ENCODE data around the gene MRGPRD. TPM values are rescaled to one million over a fixed set of nuclear protein-coding genes. Genes with fewer than 3 reads are reported as not detected.
A peak's percentile ranks its signal among the peaks of the same experiment; 100 is the strongest.

Gene MRGPRD
- total and polyA plus RNA-seq, 4 donors: not detected

GRCh38 chr11:68999093-68999747 is 18.4 kb upstream of the MRGPRD start:
- WGBS: 91% methylated on average over 8 of the region's 8 CpGs

More at GRCh38 chr11:68999093-68999747, 18.4 kb upstream of the MRGPRD start:
- Histone ChIP-seq H3K9ac (ENCODE audit: low read depth in 1 of 2, low read length in 2 of 2) (no peak overlapping the region), H3K4me1 (ENCODE audit: control insufficient read depth in 4 of 4, insufficient read depth in 4 of 4, low read length in 3 of 4) (peaks cover 8 to 24% (median 14%) of the 10 kb centered on the region in 4 donors), H3K4me3 (ENCODE audit: low read depth in 1 of 3, low read length in 3 of 3) (no peak overlapping the region), H3K27me3 (ENCODE audit: control insufficient read depth in 4 of 4, insufficient read depth in 4 of 4, low read length in 3 of 4) (no peaks in the 10 kb centered on the region), H3K27ac (ENCODE audit: low read depth in 1 of 2, low read length in 2 of 2) (peak overlapping the region; percentile 49 to 93), H3K36me3 (ENCODE audit: control insufficient read depth in 4 of 4, insufficient read depth in 3 of 4, low read depth in 1 of 4, low read length in 3 of 4) (no peaks in the 10 kb centered on the region), H3K9me3 (ENCODE audit: control insufficient read depth in 4 of 4, low read length in 3 of 4) (no peaks in the 10 kb centered on the region)
- no peak for DNase-seq (ENCODE audit: low spot score)
- no peak for TF ChIP-seq JUND (IDR thresholded peaks at IDR 0.05)
- TF ChIP-seq, protein P1, sequence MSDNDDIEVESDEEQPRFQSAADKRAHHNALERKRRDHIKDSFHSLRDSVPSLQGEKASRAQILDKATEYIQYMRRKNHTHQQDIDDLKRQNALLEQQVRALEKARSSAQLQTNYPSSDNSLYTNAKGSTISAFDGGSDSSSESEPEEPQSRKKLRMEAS (IDR thresholded peaks at IDR 0.05): no peak
- no peak for TF ChIP-seq EGR1 (IDR thresholded peaks at IDR 0.05; ENCODE audit: low read depth in 2 of 2)
- TF ChIP-seq HNF4G (IDR thresholded peaks at IDR 0.05): no peak
- no peak for TF ChIP-seq HNF4A (conservative IDR thresholded peaks at IDR 0.05)
- TF ChIP-seq NR2F2 (IDR thresholded peaks at IDR 0.05): no peak
- no peak for TF ChIP-seq RAD21 (IDR thresholded peaks at IDR 0.05)
- TF ChIP-seq YY1 (IDR thresholded peaks at IDR 0.05): no peak
- no peak for TF ChIP-seq FOXA1 (IDR thresholded peaks at IDR 0.05)
- TF ChIP-seq, protein P2, sequence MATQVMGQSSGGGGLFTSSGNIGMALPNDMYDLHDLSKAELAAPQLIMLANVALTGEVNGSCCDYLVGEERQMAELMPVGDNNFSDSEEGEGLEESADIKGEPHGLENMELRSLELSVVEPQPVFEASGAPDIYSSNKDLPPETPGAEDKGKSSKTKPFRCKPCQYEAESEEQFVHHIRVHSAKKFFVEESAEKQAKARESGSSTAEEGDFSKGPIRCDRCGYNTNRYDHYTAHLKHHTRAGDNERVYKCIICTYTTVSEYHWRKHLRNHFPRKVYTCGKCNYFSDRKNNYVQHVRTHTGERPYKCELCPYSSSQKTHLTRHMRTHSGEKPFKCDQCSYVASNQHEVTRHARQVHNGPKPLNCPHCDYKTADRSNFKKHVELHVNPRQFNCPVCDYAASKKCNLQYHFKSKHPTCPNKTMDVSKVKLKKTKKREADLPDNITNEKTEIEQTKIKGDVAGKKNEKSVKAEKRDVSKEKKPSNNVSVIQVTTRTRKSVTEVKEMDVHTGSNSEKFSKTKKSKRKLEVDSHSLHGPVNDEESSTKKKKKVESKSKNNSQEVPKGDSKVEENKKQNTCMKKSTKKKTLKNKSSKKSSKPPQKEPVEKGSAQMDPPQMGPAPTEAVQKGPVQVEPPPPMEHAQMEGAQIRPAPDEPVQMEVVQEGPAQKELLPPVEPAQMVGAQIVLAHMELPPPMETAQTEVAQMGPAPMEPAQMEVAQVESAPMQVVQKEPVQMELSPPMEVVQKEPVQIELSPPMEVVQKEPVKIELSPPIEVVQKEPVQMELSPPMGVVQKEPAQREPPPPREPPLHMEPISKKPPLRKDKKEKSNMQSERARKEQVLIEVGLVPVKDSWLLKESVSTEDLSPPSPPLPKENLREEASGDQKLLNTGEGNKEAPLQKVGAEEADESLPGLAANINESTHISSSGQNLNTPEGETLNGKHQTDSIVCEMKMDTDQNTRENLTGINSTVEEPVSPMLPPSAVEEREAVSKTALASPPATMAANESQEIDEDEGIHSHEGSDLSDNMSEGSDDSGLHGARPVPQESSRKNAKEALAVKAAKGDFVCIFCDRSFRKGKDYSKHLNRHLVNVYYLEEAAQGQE (IDR thresholded peaks at IDR 0.05): no peak
- no peak for TF ChIP-seq ZBTB33 (IDR thresholded peaks at IDR 0.05)
- TF ChIP-seq TAF1 (conservative IDR thresholded peaks at IDR 0.05): no peak
- no peak for TF ChIP-seq RXRA (IDR thresholded peaks at IDR 0.05)
- no peak for TF ChIP-seq SP1 (IDR thresholded peaks at IDR 0.05)
- TF ChIP-seq, protein P3, sequence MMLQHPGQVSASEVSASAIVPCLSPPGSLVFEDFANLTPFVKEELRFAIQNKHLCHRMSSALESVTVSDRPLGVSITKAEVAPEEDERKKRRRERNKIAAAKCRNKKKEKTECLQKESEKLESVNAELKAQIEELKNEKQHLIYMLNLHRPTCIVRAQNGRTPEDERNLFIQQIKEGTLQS (IDR thresholded peaks at IDR 0.05): no peak
- TF ChIP-seq GABPA (IDR thresholded peaks at IDR 0.05 in 1 of 2, conservative IDR thresholded peaks at IDR 0.05 in 1 of 2): no peak
- no peak for TF ChIP-seq FOXA2 (IDR thresholded peaks at IDR 0.05)
- TF ChIP-seq CTCF (IDR thresholded peaks at IDR 0.05; ENCODE audit: low read depth, low read length, missing input control): no peak
